Karpas-422 (cell line): Measurements from ENCODE around the gene OLFML2B. TPM values are rescaled to one million over a fixed set of nuclear protein-coding genes. Genes with fewer than 3 reads are reported as not detected.

Experiments
- DNase-seq: peaks from one replicate; pipeline ENCODE4 v3.0.0-alpha.2; 2015
- H2AFZ ChIP-seq: fragments of 200-600 bp; sonication (generic); 2 replicates; pipeline ENCODE4 v1.6.1; 2014; ENCODE audit warnings: antibody characterized with exemption, low read length, mixed read lengths
- H3K27ac ChIP-seq: fragments of 200-600 bp; sonication (generic); 2 replicates; pipeline ENCODE4 v1.5.1; 2014; ENCODE audit warnings: mild to moderate bottlenecking, low read length, moderate library complexity
- H3K27me3 ChIP-seq: fragments of 200-600 bp; sonication (generic); 2 replicates; pipeline ENCODE4 v1.6.1; 2014; ENCODE audit warnings: low read length, mixed read lengths
- H3K36me3 ChIP-seq: fragments of 200-600 bp; sonication (generic); 2 replicates; pipeline ENCODE4 v1.6.1; 2014; ENCODE audit warnings: low read length, mixed read lengths; ENCODE audit not compliant: insufficient read depth
- H3K4me1 ChIP-seq: fragments of 200-600 bp; sonication (generic); 2 replicates; pipeline ENCODE4 v1.6.1; 2014; ENCODE audit warnings: mild to moderate bottlenecking, low read length, mixed read lengths
- H3K4me2 ChIP-seq: fragments of 200-600 bp; sonication (generic); 2 replicates; pipeline ENCODE4 v1.6.1; 2014; ENCODE audit warnings: low read length, low read depth, mild to moderate bottlenecking; ENCODE audit not compliant: poor library complexity, severe bottlenecking
- H3K4me3 ChIP-seq: fragments of 200-600 bp; sonication (generic); 2 replicates; pipeline ENCODE4 v1.5.1; 2014; ENCODE audit warnings: mild to moderate bottlenecking, antibody characterized with exemption, low read length, mixed read lengths
- H3K79me2 ChIP-seq: fragments of 200-600 bp; sonication (generic); 2 replicates; pipeline ENCODE4 v1.6.1; 2014; ENCODE audit warnings: mild to moderate bottlenecking, low read length, mixed read lengths
- H3K9ac ChIP-seq: fragments of 200-600 bp; sonication (generic); 2 replicates; pipeline ENCODE4 v1.6.0; 2014; ENCODE audit warnings: low read length
- H3K9me2 ChIP-seq: fragments of 200-600 bp; sonication (generic), shearing (Covaris generic); replicated peaks from 2 replicates; pipeline ENCODE4 v1.6.0; 2014; ENCODE audit warnings: mild to moderate bottlenecking, low read length, moderate library complexity; ENCODE audit not compliant: insufficient read depth
- H3K9me3 ChIP-seq: fragments of 300-700, 200-600 bp; sonication (generic); 2 replicates; pipeline ENCODE4 v1.6.1; 2014; ENCODE audit warnings: low read length, mixed read lengths
- H4K20me1 ChIP-seq: fragments of 200-600 bp; sonication (generic); 2 replicates; pipeline ENCODE4 v1.6.1; 2014; ENCODE audit warnings: mild to moderate bottlenecking, antibody characterized with exemption, low read length, low read depth; ENCODE audit not compliant: insufficient read depth
- total RNA-seq: library from RNA; depleted of rRNA; stranded (reverse); fragments of >200 nt; shearing (Covaris generic); gene quantifications from 2 replicates; pipeline ENCODE4 v1.2.3, GENCODE V29; 2014; ENCODE audit warnings: low replicate concordance

Gene OLFML2B
- total RNA-seq, 1 experiment from 2014 or later = not detected

GRCh38 chr1:162013289-162013688, 10.4 kb downstream of the OLFML2B start:
- Histone ChIP-seq H3K4me1 (peaks cover 1% of the 10 kb centered on the region), H4K20me1 (no peaks in the 10 kb centered on the region), H3K27ac (no peak overlapping the region), H3K9ac (no peak overlapping the region), H3K36me3 (no peaks in the 10 kb centered on the region), H3K4me2 (no peak overlapping the region), H3K9me2 (no peaks in the 10 kb centered on the region), H3K79me2 (no peaks in the 10 kb centered on the region), H3K27me3 (0 out of 2 replicates have a peak, but pooled peaks cover 3% of the 10 kb centered on the region), H3K9me3 (peaks cover 3% of the 10 kb centered on the region; the same call in 1 of the 2 replicates), H3K4me3 (no peak overlapping the region), H2AFZ (no peak overlapping the region)
- no peak for DNase-seq

GRCh38 chr1:162011337-162012012, 12.2 kb downstream of the OLFML2B start:
- Histone ChIP-seq H2AFZ (no peak overlapping the region), H4K20me1 (no peaks in the 10 kb centered on the region), H3K27ac (no peak overlapping the region), H3K27me3 (0 out of 2 replicates have a peak, but pooled peaks cover 3% of the 10 kb centered on the region), H3K4me2 (no peak overlapping the region), H3K79me2 (no peaks in the 10 kb centered on the region), H3K9me3 (peaks cover 3% of the 10 kb centered on the region; the same call in 1 of the 2 replicates), H3K4me1 (no peaks in the 10 kb centered on the region), H3K4me3 (no peak overlapping the region), H3K9me2 (no peaks in the 10 kb centered on the region), H3K9ac (no peak overlapping the region), H3K36me3 (no peaks in the 10 kb centered on the region)
- no peak for DNase-seq

GRCh38 chr1:162010175-162010506, 13.5 kb downstream of the OLFML2B start:
- Histone ChIP-seq H3K9ac (no peak overlapping the region), H2AFZ (no peak overlapping the region), H3K4me2 (no peak overlapping the region), H4K20me1 (no peaks in the 10 kb centered on the region), H3K4me3 (no peak overlapping the region), H3K9me3 (peaks cover 3% of the 10 kb centered on the region; the same call in 1 of the 2 replicates), H3K4me1 (no peaks in the 10 kb centered on the region), H3K9me2 (no peaks in the 10 kb centered on the region), H3K27me3 (0 out of 2 replicates have a peak, but pooled peaks cover 3% of the 10 kb centered on the region), H3K27ac (no peak overlapping the region), H3K79me2 (no peaks in the 10 kb centered on the region), H3K36me3 (no peaks in the 10 kb centered on the region)
- DNase-seq = no peak

- Histone ChIP-seq H4K20me1 (no peaks in the 10 kb centered on the region), H3K4me1 (no peaks in the 10 kb centered on the region), H3K4me3 (no peak overlapping the region), H3K79me2 (no peaks in the 10 kb centered on the region), H3K36me3 (no peaks in the 10 kb centered on the region), H3K9me2 (no peaks in the 10 kb centered on the region), H3K27ac (no peak overlapping the region), H3K9me3 (peaks cover 3% of the 10 kb centered on the region; the same call in 1 of the 2 replicates), H3K27me3 (0 out of 2 replicates have a peak, but pooled peaks cover 3% of the 10 kb centered on the region), H3K4me2 (no peak overlapping the region), H2AFZ (no peak overlapping the region), H3K9ac (no peak overlapping the region)
- DNase-seq = no peak
These were observed 14.0 kb downstream of the OLFML2B start for GRCh38 chr1:162009501-162010174.

- Histone ChIP-seq H3K27ac (no peak overlapping the region), H3K36me3 (no peaks in the 10 kb centered on the region), H4K20me1 (no peaks in the 10 kb centered on the region), H3K27me3 (0 out of 2 replicates have a peak, but pooled peaks cover 3% of the 10 kb centered on the region), H3K9me2 (no peaks in the 10 kb centered on the region), H3K4me3 (no peak overlapping the region), H3K79me2 (no peaks in the 10 kb centered on the region), H3K4me2 (no peak overlapping the region), H3K9me3 (peaks cover 3% of the 10 kb centered on the region; the same call in 1 of the 2 replicates), H3K9ac (no peak overlapping the region), H2AFZ (no peak overlapping the region), H3K4me1 (no peaks in the 10 kb centered on the region)
- no peak for DNase-seq
These were observed 14.9 kb downstream of the OLFML2B start for GRCh38 chr1:162008799-162009198.

- no peaks in the 10 kb centered on the region for H3K9me2 ChIP-seq
- H3K4me3 ChIP-seq = no peak overlapping the region
- H2AFZ ChIP-seq = no peak overlapping the region
- H3K27me3 ChIP-seq = no peaks in the 10 kb centered on the region
- no peaks in the 10 kb centered on the region for H3K4me1 ChIP-seq
- no peak overlapping the region for H3K27ac ChIP-seq
- no peaks in the 10 kb centered on the region for H3K79me2 ChIP-seq
- no peaks in the 10 kb centered on the region for H3K36me3 ChIP-seq
- no peak overlapping the region for H3K4me2 ChIP-seq
- H3K9me3 ChIP-seq = no peaks in the 10 kb centered on the region
- no peak overlapping the region for H3K9ac ChIP-seq
- no peak for DNase-seq
- no peaks in the 10 kb centered on the region for H4K20me1 ChIP-seq
These were observed 16.2 kb downstream of the OLFML2B start for GRCh38 chr1:162007466-162007865.

- Histone ChIP-seq H3K9me3 (no peaks in the 10 kb centered on the region), H3K4me2 (no peak overlapping the region), H3K79me2 (no peaks in the 10 kb centered on the region), H3K4me3 (no peak overlapping the region), H3K27me3 (no peaks in the 10 kb centered on the region), H3K36me3 (no peaks in the 10 kb centered on the region), H4K20me1 (no peaks in the 10 kb centered on the region), H2AFZ (no peak overlapping the region), H3K9me2 (no peaks in the 10 kb centered on the region), H3K9ac (no peak overlapping the region), H3K4me1 (no peaks in the 10 kb centered on the region), H3K27ac (no peak overlapping the region)
- DNase-seq = no peak
These were observed 17.6 kb downstream of the OLFML2B start for GRCh38 chr1:162006081-162006480.

GRCh38 chr1:162004441-162004950, 19.2 kb downstream of the OLFML2B start:
- Histone ChIP-seq H2AFZ (no peak overlapping the region), H3K4me2 (no peak overlapping the region)

More at GRCh38 chr1:162004441-162004950, 19.2 kb downstream of the OLFML2B start:
- Histone ChIP-seq H3K36me3 (no peaks in the 10 kb centered on the region), H3K4me3 (no peak overlapping the region), H3K4me1 (no peaks in the 10 kb centered on the region), H3K79me2 (no peaks in the 10 kb centered on the region), H4K20me1 (no peaks in the 10 kb centered on the region), H3K27me3 (no peaks in the 10 kb centered on the region), H3K9me3 (no peaks in the 10 kb centered on the region), H3K9ac (no peak overlapping the region), H3K9me2 (no peaks in the 10 kb centered on the region), H3K27ac (no peak overlapping the region)
- no peak for DNase-seq
